ENCODE data around the gene ACO2.

DNA sequence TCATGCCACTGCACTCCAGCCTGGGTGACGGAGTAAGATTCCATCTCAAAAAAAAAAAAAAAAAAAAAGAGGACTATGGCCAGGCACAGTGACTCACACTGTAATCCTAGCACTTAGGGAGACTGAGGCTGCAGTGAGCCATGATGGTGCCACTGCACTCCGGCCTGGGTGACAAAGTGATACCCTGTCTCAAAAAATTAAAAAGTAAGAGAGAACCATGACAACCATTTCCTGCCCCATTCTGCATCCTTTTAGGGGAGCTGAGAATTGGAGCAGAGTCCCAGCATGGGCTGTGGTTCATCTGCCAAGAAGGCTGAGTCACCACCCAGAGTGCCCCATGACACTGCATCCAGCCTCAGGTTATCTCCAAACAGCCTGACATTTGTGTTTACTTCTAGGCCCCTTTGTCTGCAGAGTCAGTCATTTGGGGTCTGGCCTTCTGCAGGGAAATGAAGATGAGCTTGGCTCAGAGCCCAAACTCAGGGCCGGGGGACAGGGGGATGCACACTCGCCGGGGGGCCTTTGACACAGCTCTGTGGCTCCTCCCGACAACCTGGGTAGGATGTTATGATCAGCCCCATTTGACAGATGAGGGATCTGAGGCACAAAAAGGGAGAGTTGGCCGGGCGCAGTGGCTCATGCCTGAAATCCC lies 96.6 kb downstream of the ACO2 start:
- TF ChIP-seq EZH2 (IDR thresholded peaks at IDR 0.05; ENCODE audit: borderline replicate concordance, low read depth, low read length, poor library complexity, severe bottlenecking), result no peak
- no peak for TF ChIP-seq CTCF (conservative IDR thresholded peaks at IDR 0.05; ENCODE audit: low read depth, low read length)
